ENCODE results near the gene HIVEP3.

Gene HIVEP3

DNA sequence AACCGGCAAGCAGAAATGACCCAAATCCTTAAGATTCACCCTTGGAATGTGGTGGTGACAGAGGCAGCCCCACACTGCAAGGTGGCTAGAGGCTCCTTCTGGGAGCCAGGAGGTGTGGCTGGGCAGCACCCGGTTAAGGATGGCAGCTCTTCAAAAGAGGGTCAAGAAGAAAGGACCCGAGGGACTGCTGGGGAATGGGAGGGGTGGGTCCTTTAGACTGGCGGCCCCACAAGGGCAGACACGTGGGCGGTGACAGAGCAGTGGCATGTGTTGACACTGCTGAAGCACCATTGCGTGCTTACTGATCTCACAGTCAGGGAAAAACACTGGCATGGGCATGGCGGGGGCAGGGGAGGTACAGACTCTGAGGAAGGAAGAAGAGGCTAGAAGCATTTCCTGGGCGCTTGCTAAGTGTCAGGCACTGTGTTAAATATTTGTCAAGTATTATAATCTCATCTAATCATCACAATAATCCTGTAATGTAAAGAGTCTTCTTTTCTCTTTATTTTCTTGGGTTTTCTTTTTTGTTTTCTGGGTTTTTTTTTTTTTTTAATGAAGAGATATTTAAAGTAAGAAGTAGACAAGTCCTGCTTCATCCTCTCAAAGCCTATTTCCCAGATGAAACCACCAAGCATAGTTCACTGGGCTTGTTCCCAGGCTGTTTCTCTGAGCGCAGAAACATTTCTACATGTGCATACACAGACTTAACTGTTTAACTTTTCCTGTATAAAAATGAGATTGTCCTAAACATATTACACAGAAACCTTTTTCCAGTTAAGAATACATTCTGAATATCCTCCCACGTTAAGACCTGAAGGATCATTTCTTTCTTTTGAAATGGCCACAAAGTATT, 268.5 kb downstream of the HIVEP3 start:
- DNase-seq (ENCODE audit: low spot score): no peak

DNA sequence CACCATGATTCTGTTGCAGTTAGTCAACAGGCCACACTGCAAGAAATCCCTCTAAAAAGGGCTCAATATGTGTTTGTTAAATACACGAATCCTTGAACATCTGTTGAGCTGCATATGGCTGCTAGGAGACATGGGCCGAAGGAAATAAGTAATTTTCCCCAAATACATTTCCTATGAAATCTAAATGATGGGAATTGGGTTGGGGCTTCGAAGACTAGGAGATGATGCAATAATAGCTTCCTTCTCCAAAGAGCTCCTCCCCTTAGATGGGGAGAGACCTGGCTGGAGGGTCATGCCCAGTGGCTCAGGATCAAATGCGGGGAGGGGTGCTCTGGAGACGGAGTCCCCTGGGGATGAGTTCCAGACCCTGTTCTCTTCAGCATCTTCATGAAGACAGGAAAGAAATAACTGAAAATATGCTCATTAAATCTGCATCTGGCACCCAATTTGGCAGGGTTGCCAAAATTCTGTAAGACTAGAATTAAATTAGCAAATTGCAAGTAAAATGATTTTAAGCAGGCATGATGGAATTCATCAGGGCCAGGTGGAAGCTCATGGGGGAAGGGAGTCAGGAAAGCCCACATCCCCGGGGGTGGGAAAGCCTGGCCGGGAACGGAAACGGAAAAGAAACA, 269.2 kb downstream of the HIVEP3 start:
- no peak for DNase-seq (ENCODE audit: low spot score)

DNA sequence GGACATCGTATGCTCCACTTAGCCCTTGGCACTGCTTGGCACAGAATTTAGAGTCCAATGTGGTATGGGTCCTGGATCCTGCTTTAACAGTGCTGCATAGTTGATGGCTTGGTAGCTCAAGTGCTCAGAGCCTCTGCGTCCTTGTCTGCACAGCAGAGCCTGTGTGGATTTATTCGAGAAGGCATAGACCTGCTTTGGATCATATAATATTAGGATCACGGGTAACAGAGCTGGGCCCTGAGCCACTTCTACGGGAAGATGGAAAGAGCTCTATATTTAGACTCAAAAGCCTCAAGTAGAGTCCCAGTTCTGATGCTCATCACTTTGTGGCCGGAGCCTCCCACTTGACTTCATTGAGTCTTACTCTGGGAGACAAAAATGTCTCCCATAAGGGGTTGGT, 269.9 kb downstream of the HIVEP3 start:
- no peak for DNase-seq (ENCODE audit: low spot score)

DNA sequence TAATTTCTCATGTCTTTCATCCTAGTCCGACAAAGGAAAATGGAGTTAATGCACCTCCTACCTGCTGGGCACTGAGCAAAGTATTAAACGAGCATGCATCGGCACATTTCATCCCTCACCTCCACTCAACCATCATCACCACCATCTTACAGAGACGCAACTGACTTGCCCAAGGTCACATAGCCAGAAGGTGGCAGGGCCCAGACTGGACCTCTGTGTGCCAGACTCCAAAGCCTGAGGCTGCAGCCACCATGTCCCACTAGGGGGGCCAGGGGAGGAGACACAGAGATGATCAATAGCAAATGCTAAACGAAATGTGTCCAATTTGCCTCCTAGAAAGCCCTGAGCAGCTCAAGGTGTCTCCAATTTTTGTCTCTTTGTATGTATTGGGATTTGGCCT, 270.5 kb downstream of the HIVEP3 start:
- DNase-seq (ENCODE audit: low spot score): no peak

DNA sequence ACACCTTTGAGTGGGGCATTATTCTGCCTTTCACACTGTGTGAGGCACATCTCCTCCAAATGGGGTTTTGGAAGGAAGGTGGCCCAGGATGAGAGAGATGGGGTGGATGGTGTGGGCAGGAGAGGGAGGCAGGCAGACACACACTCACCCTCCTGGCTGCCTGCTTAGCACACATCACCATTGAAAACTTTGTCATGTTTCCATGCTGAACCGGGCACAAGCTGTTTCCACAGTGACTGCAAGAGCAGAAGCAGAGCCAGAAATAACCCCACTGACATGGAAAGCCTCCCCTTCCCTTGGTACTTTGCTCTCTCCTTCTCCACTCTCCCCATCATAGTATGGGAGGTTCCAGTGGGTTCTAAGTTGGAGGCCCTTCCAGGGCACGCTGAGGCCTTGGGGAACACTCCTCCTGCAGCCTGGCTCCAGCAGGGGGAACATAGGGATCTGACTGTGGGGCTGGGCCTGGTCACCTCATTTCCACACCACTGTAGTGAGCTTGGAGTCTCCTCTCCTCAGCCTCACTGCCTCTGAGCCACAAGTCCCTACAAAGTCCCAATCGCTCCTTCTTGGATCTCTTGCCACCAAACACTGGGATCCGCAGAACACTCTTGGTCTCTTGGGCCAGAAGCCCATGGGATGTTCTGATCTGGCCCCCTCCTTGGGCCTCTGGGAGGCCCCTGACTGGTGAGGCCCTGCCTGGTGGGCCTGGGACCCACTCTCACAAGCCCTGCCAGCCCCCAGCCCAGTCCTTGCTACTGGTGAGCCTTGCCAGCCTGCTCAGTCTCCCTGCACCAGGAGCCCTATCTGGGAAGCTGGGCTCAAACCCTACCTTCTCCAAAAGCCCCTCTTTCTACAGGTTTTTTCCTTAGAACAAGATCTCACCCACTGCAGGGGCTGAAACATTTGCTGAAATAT, 271.2 kb downstream of the HIVEP3 start:
- no peak for DNase-seq (ENCODE audit: low spot score)

DNA sequence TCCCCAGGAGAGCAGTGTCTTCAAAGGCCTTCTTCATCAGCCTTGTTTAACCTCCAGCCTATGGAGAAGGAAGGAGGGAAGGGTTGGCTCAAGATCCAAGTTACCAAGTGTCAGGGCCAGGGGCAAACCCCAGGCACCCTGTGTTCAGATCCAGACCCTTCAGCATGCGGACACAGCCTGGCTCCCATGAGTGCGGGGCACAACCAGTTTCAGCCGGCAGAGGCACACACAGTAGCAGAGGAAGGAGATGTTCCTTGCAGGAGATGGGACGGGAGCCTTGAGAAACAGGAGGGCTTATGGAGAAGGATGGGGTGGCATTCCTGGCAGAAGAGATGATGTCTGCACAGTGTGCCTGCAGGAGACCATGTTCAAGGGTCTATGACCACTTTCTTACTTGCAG, 272.5 kb downstream of the HIVEP3 start:
- no peak for DNase-seq (ENCODE audit: low spot score)

DNA sequence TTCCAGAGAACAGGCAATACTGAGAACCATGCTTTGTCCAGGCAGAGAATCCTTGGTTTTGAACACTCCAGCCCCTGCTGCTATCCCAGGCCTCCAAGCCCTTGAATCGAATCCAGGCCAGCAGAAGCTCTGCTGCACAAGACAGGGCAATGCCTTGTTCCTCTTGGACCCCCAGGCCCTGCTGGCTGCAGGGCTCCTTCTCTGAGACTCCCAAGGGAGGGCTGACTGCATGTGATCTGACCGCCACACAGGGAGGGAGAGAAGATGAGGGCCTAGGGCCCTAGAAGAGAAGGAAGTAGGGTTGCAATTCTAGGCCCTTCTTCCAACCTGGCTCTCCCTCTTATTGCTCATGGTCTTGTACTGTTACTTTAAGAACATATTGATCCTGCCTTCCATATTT, 273.7 kb downstream of the HIVEP3 start:
- DNase-seq (ENCODE audit: low spot score): no peak

DNA sequence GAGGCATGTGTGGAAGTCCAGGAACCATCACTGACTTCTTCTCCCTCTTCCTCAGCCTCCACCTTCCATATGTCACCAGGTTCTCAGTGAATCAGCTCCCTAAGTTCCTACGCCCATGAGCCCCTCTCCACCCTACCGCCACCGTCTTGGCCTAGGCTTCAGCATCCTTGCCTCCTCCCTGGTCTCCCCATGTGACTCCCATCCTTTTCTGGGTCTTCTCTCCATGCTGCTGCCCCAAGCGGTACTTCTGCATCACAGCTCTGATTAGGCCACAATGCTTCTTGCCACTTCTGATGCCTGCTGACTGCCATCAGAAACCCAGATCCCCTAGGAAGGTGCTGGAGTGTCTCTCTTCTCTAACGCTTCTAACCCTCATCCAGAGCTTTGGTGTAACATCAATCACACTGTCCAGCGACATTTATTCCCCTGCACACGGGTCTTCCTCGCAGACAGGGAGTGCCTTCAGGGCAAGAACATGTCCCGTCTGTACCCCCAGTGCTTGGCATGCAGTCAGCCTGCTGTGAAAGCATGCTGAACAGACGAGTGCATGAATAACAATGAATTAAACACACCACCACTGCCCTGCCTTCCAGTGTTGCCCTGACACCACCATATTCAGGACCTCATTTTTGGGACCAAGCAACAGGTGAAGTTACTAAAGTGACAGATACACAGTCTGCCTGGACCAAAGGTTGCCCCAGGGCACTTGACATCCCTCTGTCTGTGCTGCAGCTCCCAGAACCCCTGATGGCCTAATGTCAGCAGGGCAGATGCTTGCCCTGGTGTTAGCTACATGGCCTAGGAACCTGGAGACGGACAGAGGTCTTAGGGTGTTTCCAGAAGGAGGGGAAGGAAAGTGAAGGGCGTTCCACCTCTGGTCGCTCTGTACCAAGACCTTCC, 275.6 kb downstream of the HIVEP3 start:
- no peak for DNase-seq (ENCODE audit: low spot score)

DNA sequence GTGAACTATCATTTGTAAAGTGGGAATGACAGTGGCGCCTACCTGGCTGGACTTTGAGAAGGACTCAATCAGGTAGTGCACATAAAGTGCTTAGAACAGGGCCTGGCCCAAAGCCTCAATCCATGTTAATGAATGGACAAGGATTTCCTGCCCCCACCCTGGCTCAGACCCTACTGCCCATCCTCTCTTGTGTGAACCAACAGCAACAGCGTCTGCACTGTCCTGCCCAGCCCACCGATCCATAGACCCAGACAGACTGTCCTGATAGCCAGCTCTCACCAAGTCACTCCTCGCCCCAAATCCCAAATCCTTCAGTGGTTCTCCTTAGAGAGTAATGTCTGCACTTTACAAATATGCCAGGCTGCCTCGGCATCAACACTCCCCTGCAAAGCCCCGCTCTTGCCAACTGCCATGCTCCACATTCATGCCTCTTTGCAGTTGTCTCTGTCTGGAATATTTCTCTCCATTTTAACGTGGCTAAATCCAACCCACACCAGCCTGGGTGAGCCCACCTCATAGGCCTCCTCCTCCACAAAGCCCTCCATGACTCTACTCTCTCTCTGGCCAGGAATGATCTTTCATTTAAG, 276.7 kb downstream of the HIVEP3 start:
- DNase-seq (ENCODE audit: low spot score): no peak

DNA sequence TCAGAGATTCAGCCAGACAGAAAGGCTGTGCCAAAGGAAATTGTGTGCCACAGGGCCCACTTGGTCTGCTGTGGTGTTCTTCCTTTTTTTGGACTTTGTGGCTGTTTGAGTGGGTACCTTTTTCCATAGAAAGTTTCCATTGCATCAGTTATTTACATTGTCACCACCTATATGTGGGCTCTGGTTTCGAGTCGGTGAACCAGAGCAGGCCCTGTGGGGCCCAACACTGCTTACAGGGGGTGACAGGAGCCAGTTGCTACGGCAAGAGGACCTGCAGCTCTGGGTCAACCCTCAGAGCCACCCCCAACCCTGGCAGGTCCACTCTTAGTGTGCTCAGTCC, 277.3 kb downstream of the HIVEP3 start:
- no peak for DNase-seq (ENCODE audit: low spot score)

DNA sequence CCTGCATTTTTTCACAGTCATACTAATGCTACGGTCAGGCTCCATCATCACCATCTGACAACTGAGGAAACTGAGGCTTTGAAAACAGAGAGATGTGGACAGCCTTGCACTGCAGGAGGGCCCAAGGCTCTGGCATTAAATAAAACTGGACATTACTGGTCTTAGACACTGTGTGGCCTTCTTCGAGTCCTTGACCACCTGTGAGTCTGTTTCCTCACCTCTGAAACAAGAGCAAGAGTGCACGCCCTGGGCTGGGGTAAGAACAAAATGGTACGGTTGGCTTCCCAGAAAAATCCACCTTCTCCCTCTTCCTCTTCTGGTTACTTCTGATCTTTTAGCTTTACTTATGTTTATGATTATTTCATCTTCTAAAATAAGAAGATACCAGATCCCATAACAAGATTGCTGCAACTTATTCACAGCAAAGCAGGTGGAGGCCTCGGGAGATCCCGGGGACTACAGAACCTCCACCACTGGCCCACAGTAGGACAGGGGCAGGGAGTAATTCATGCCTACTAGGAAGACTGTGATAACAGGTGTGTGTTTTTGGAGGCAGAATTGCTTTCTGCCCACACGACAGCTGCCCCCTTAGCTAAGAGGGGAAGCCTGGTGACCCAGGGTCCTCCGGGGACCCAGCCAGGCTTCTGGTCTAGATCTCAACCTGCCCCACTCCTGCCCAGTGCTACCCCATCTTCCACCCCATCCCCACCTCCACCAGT, 277.8 kb downstream of the HIVEP3 start:
- no peak for DNase-seq (ENCODE audit: low spot score)

DNA sequence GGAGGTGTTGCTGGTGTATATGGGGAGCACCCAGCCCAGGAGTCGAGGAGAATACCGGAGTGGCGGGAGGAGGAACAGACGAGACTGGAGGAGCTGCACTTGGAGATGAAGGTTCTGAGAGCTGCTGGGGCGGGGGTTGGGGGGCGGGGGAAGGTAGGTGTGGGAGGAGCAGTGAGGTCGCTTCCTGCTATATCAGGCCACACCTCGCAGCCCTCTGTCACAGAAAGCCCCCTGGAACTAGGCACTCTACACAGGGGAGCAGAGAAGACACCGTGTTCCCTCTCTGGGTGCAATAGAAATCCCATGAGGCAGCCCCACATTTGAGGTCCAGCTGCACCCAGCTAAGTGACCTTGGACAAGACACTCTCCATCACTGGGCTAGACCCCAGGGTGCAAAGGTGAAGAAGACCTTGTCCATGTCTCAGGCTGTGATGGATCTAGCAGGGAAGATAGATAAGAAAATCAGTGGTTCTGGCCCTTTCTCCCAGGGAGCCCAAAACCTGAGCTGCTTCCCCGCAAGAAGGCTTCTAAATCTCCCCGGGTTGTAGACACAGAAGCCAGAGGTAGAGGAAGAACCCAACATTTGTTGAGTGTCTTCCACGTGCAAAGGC, 278.5 kb downstream of the HIVEP3 start:
- DNase-seq (ENCODE audit: low spot score): no peak

DNA sequence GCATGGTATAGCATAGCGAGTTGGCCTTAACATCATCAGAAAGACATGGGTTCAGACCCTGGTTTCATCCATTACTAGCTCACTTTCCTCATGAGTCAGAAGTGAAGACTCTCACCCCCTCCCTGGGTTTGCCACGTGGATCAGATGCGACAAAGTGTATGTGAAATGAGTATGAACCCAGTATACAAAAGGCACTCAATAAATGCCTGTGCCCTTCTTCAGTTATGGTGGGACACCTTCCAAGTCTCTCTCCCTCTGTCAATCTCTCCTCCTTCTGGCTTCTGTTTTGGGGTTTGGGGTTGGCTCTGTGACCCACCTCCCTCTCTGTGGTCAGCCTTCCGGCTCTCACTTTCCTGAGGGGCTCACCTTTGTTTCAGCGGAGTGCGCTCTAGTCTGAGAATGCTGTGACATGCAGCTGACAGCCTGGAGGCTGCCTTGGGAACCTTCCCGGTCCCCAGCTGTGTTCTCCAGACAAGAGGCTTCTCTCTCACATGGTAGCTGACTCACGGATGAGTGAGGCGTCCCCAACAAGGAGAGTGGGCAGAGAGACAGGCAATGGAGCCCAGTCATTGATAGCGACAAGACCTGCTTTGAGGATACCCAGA, 279.3 kb downstream of the HIVEP3 start:
- no peak for DNase-seq (ENCODE audit: low spot score)

DNA sequence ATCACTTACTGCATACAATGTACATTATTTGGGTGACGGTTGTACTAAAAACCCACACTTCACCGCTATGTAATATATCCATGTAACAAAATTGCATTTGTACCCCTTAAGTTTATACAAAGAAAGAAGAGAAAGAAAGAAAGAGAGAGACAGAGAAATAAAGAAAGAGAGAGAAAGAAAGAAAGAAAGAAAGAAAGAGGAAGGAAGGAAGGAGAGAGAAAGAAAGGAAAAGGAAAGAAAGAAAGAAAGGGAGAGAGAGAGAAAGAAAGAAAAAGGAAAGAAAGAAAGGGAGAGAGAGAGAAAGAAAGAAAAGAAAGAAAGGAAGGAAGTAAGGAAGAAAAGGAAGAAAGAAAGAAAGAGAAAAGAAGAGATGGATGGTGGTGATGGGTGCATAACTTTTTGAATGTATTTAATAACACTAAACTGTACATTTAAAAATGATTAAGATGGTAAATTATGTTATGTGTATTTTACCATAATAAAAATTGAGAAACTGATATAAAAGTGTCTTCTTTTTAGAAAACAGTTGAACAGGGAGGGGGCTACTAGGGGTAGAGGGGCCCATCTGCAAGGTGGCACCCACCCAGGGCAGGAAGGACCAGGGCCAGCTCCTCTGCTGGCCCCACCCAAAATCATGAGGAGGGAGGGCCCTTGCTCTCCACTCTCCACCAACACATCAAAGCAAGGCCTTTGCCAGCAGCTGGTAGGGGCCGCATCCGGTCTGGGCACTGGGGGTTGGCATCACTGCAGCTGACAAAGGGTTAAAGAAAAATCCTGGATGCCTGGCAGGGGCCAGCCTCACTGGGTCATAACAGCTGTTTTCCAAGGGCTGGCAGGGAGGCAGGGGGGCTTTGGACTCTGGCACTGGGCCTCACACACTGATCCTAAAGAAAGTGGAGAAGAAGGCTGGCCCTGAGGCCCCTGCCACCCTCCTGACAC, 280.4 kb downstream of the HIVEP3 start:
- DNase-seq (ENCODE audit: low spot score): no peak

DNA sequence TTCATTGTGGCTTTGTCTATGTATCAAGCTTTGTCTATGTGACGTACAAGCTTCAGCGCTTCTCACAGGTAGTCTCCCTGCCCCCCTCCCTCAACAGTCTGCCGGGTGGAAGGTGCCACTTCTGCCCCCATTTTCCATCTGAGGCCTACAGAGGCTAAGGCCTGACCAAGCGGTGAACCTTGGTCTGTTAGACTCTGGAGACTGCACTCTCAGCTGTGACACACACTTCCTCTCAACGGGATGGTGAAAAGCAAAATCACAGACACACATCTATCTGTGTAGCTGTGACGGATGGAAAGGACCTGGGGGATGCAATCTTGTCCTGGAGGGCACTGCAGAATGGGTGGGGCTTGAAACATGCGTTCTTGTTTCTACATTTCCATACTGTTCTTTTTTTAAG, 281.4 kb downstream of the HIVEP3 start:
- DNase-seq (ENCODE audit: low spot score): no peak

DNA sequence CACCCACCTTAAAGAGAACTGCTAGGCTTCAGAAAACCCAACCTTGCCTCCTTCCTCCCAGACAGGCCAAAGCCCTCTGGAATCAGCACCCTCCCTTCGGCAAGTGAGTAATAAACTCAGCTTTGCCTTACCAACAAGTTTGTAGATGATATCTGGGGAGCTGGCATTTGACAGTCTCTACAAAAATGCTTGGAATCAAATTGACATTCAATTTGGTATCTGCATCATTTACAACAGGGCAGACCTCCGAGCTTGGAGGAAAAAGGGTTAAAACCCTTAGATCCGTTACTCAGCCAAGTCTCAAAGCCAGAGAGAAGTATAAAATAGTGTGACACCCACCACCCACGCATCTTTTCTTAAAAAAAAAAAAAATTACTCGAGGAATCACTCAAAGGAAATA, 285.0 kb downstream of the HIVEP3 start:
- no peak for DNase-seq (ENCODE audit: low spot score)

DNA sequence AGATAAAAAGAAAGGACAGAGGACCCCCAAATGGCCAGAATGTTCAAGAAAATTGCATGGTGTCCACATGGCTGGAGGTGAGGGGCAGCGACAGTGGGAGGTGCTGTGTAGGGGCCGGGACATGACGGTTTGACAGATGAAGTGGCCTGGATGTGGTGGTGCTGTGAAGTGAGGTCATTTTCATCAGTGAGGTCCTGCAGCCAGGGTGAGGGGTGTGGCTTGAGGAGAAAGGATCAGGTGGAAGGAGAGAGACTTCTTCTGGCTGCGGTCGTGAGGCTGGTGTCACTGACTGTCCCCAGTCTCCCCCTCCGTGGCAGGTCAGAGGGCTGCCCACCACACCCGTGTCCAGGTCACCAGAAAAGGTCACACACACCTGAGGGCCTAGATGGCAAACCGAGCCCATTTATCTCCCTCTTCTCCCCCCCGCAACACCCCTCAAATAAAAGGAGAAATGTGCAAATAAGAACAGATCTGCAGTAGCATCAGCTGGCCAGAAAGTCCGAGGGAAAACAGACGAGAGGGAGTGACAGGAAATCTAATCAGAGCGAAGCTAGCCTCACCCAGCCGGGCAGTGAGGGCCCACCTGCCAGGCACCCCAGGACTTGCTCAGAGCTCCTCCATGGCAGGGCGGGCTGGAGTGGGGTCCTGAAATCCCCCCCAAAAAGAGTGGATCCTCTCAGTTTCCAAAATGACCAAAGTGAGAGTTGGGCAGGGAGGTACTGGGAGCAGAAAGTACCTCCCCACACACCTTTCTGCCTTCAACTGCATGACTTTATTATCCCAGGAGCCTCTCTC, 285.7 kb downstream of the HIVEP3 start:
- no peak for DNase-seq (ENCODE audit: low spot score)

DNA sequence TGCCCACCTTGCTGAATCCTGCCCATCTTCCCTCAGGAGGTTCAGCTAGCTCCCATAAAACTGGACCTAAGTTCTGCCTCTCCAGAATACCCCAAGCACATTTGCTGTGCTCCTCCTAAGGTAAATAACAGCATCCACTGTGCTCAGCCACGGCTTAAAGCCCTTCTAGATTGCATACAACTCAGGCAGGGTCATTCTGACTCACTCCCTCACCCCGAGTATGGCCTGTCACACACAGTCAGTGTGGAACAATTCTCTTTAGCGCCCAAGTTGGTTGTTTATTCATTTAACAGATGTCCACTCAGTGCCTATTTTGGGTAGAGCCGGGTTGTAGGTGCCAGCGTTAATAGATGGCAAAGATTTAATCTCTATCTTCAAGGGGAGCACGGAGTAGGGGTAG, 286.8 kb downstream of the HIVEP3 start:
- no peak for DNase-seq (ENCODE audit: low spot score)
